Spinal cord (tissue), 10 donors: ENCODE data around the gene ZNF618. TPM values are rescaled to one million over a fixed set of nuclear protein-coding genes. Genes with fewer than 3 reads are reported as not detected.

Experiments
- DNase-seq, 6 donors: peaks; one replicate each; pipeline versions ENCODE4 v3.0.0 to v3.0.0-alpha.2; 2013 to 2015; ENCODE audit warnings: low spot score in 6 of 6, low read depth in 4 of 6
- H3K27ac ChIP-seq: one replicate; pipeline ENCODE4 v1.5.1; 2013; ENCODE audit warnings: low read depth, low read length, control low read depth
- H3K27me3 ChIP-seq: one replicate; pipeline ENCODE4 v1.6.1; 2013; ENCODE audit warnings: low read length; ENCODE audit not compliant: control insufficient read depth, insufficient read depth
- H3K36me3 ChIP-seq: one replicate; pipeline ENCODE4 v1.6.1; 2013; ENCODE audit warnings: low read length; ENCODE audit not compliant: control insufficient read depth, insufficient read depth
- H3K4me1 ChIP-seq: one replicate; pipeline ENCODE4 v1.6.1; 2013; ENCODE audit warnings: low read length; ENCODE audit not compliant: control insufficient read depth, insufficient read depth
- H3K4me3 ChIP-seq: one replicate; pipeline ENCODE4 v1.5.1; 2013; ENCODE audit warnings: low read depth, low read length, control low read depth
- H3K9me3 ChIP-seq: one replicate; pipeline ENCODE4 v1.6.1; 2013; ENCODE audit warnings: low read length; ENCODE audit not compliant: control insufficient read depth, insufficient read depth
- WGBS: methylation state at CpG from one replicate; pipeline ENCODE4 v1.1.5; 2013; ENCODE audit warnings: missing lambda C conversion rate; ENCODE audit not compliant: insufficient coverage; 5-methylcytosine and 5-hydroxymethylcytosine counted together
- polyA plus RNA-seq, 2 donors: library from polyadenylated mRNA; unstranded; fragments of 120-200 nt; gene quantifications; one replicate each; pipeline ENCODE4 v1.2.1, GENCODE V29; 2013; ENCODE audit not compliant: insufficient read length in 2 of 2
- total RNA-seq, 2 donors: library from RNA; depleted of rRNA in 1 of 2; stranded (reverse); fragments of 120-200 nt in 1 of 2; fragments of >200 nt in 1 of 2; gene quantifications; one replicate each; pipeline versions ENCODE4 v1.2.3 to v1.2.4, GENCODE V29; 2013 to 2014
- donor health status: healthy.

Gene ZNF618
- total and polyA plus RNA-seq, 4 donors: 7.7 to 17.0 (median 15.4) TPM

DNA sequence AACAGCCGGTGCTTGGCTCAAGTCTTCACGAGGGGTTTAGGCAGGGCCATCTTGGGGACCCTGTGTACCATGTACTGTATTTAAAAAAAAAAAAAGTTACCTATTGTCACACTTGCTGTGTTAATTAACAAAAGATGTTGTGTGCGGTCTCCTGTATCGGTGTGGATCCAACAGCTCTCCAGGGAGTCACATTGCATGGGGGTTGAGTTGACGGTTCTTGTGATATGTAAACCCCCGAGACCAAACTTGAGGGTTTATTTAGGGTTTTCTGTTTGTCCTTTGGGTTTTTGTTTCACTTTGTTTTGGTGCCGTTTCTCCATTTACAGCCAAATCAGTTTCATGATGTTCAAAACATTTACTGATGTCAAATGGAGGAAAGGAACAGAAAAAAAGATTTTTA lies 179.8 kb downstream of the ZNF618 start:
- no peak overlapping the region for H3K4me3 ChIP-seq
- 67% methylated on average over 3 of the region's 7 CpGs for WGBS
- H3K27ac ChIP-seq: no peak overlapping the region
- DNase-seq: peak in 1 of 6 donors; percentile 60
- peaks cover 11% of the 10 kb centered on the region for H3K4me1 ChIP-seq
- H3K36me3 ChIP-seq: peaks cover 23% of the 10 kb centered on the region
- no peaks in the 10 kb centered on the region for H3K27me3 ChIP-seq
- no peaks in the 10 kb centered on the region for H3K9me3 ChIP-seq

- peaks cover 17% of the 10 kb centered on the region for H3K36me3 ChIP-seq
- no peak overlapping the region for H3K4me3 ChIP-seq
- WGBS: 93% methylated on average over 5 of the region's 5 CpGs
- H3K9me3 ChIP-seq: no peaks in the 10 kb centered on the region
- DNase-seq: no peak
- H3K27ac ChIP-seq: no peak overlapping the region
- H3K27me3 ChIP-seq: no peaks in the 10 kb centered on the region
- peaks cover 11% of the 10 kb centered on the region for H3K4me1 ChIP-seq
Measured at GRCh38 chr9:114056527-114056926, 180.4 kb downstream of the ZNF618 start.

DNA sequence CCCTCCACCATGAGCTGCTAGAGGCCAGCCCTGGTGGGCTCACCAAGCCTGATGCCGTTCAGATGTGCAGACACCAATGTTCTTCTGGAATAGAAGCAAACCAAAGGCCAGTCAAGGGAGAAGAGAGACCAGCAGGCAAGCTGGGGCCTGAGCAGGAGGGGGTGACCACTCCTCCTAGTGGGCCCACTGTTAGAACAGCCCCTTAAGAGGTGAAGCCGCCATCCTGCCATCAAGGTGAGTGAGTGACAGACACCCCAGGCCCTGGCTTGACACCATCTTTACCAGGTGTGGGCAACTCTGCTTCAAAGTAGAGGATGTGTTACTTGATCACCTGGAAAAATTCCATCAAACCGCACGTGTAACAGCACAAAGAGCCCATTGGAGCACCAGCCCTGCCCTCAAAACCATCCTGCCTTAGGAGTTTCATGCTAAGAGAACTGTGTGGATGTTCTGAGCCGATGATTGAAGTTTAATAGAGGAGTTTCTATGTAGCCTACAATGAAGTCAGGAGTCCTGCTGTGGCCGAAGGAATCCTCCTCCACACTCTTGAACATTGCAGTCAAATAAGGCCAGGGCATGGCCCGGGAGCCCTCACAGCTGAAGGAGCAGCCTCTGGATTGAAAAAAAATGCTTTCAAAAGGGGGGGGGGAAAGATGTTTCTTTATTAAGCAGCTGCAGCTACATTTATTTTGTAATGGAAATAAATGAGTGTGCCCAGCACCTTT lies 181.2 kb downstream of the ZNF618 start:
- WGBS: 88% methylated on average over 2 of the region's 7 CpGs
- Histone ChIP-seq H3K4me1 (peaks cover 11% of the 10 kb centered on the region), H3K27ac (no peak overlapping the region), H3K4me3 (no peak overlapping the region), H3K9me3 (no peaks in the 10 kb centered on the region), H3K36me3 (peaks cover 13% of the 10 kb centered on the region), H3K27me3 (no peaks in the 10 kb centered on the region)
- no peak for DNase-seq

- H3K27ac ChIP-seq: no peak overlapping the region
- no peak for DNase-seq
Measured at GRCh38 chr9:114058688-114059046, 182.6 kb downstream of the ZNF618 start.

GRCh38 chr9:114059047-114059803 lies 183.1 kb downstream of the ZNF618 start:
- H3K27me3 ChIP-seq: no peaks in the 10 kb centered on the region
- no peak overlapping the region for H3K27ac ChIP-seq
- peaks cover 9% of the 10 kb centered on the region for H3K36me3 ChIP-seq
- H3K9me3 ChIP-seq: no peaks in the 10 kb centered on the region
- H3K4me1 ChIP-seq: peaks cover 11% of the 10 kb centered on the region
- H3K4me3 ChIP-seq: no peak overlapping the region
- 76% methylated on average over 4 of the region's 8 CpGs for WGBS
- peak in 2 of 6 donors; percentile 12 to 28 for DNase-seq

More at GRCh38 chr9:114058688-114059046, 182.6 kb downstream of the ZNF618 start:
- H3K4me1 ChIP-seq: peaks cover 11% of the 10 kb centered on the region
- no peaks in the 10 kb centered on the region for H3K27me3 ChIP-seq
- peaks cover 10% of the 10 kb centered on the region for H3K36me3 ChIP-seq
- no peak overlapping the region for H3K4me3 ChIP-seq
- WGBS: no CpG with 5 or more reads among the region's 4 CpGs
- H3K9me3 ChIP-seq: no peaks in the 10 kb centered on the region

- peaks cover 11% of the 10 kb centered on the region for H3K4me1 ChIP-seq
- H3K4me3 ChIP-seq: no peak overlapping the region
- H3K27ac ChIP-seq: no peak overlapping the region
- WGBS: 85% methylated on average over 7 of the region's 8 CpGs
- DNase-seq: no peak
- H3K36me3 ChIP-seq: peaks cover 7% of the 10 kb centered on the region
- no peaks in the 10 kb centered on the region for H3K9me3 ChIP-seq
- no peaks in the 10 kb centered on the region for H3K27me3 ChIP-seq
Measured at GRCh38 chr9:114060070-114060469, 184.0 kb downstream of the ZNF618 start.

DNA sequence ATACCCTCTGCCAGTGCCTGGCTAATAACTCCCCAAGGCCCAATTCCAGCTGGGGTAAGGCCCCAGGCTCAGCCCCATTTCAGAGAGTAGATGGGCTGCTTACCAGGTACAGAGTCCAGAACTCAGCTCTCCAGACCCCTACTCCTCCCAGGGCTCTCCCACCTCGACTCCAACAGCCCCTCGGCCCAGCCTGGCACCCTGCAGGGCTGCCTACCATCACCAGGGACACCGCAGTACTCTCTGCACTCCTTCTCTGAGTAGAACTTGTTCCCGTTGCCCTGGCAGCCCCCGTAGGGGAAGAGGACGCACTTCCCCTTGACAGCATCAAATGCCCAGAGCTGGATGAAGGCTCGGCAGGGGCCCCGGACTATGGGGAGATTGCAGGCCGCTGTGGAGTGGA lies 184.6 kb downstream of the ZNF618 start:
- no peaks in the 10 kb centered on the region for H3K27me3 ChIP-seq
- WGBS: 40% methylated on average over 6 of the region's 9 CpGs

DNA sequence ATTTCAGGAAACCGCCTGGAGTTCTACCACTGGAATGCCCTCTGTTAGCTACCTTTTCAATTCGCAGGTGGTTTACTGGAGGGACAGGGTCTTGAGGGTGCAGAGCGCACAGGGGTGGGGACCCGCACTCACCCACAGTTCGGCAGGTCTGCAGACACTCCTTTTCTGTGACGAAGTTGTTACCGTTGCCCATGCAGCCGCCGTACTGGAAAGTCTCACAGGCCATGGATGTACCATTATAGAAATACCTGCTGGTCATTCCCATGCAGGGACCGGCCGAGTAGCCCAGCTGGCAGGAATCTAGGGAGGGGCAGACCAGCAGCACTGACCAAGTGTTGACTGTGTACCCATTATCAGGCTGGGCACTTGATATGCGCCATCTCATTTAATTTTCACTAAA lies 185.2 kb downstream of the ZNF618 start:
- Histone ChIP-seq H3K36me3 (peaks cover 5% of the 10 kb centered on the region), H3K4me1 (peaks cover 11% of the 10 kb centered on the region), H3K4me3 (no peak overlapping the region), H3K9me3 (no peaks in the 10 kb centered on the region), H3K27me3 (no peaks in the 10 kb centered on the region), H3K27ac (no peak overlapping the region)
- WGBS: 93% methylated on average over 9 of the region's 12 CpGs
- DNase-seq: no peak

More for the DNA sequence above, 184.6 kb downstream of the ZNF618 start:
- Histone ChIP-seq H3K27ac (no peak overlapping the region), H3K4me1 (peaks cover 11% of the 10 kb centered on the region), H3K9me3 (no peaks in the 10 kb centered on the region), H3K4me3 (no peak overlapping the region), H3K36me3 (peaks cover 5% of the 10 kb centered on the region)
- DNase-seq: peak in 1 of 6 donors; percentile 12

DNA sequence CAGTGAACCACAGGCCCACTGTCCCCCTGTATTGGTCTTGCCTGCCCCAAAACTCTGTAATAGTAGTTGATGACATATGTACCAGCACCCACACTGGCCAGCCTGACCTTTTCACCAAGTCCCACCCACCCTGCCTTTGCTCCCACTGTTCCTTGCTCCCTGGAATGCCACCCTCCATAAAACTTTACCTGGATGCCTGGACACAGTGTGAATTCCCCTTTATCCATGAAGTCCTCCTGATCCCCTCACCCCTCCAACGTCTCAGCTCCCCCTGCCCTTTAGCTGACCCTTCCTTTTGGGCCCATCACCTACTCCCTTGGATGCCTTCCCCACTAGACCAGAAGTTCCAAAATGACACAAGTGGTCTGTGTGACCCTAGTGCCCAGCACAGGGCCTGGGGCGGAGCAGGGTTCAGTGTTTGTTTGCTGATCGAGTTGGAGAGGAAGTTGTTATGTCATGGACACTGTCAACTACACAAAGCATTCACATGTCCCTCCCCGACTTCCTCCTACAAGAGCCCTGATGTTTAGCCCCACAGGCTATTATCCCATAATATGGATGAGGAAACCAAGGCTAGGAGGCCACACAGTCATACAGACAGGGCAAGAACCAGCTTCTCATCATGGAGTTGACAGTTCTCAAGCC lies 185.8 kb downstream of the ZNF618 start:
- peaks cover 2% of the 10 kb centered on the region for H3K36me3 ChIP-seq
- no peak for DNase-seq
- peaks cover 11% of the 10 kb centered on the region for H3K4me1 ChIP-seq
- H3K27ac ChIP-seq: no peak overlapping the region
- H3K4me3 ChIP-seq: no peak overlapping the region
- 83% methylated on average over 1 of the region's 4 CpGs for WGBS
- no peaks in the 10 kb centered on the region for H3K27me3 ChIP-seq
- no peaks in the 10 kb centered on the region for H3K9me3 ChIP-seq
